Panc1 (cell line): ENCODE data around the gene LIPI. TPM values are rescaled to one million over a fixed set of nuclear protein-coding genes. Genes with fewer than 3 reads are reported as not detected.

Source experiments
- ATAC-seq: fragments of 200-7000 bp; cut with Tn5 transposase; 2 replicates; pipeline ENCODE4 v1.9.1; 2020; ENCODE audit warnings: mild to moderate bottlenecking, moderate library complexity
- BruUV-seq: library from RNA; stranded (reverse); fragments of 400-500 nt; replicated peaks from 2 replicates; lab custom pipeline; 2021; lab: Mats Ljungman, UMichigan
- CTCF ChIA-PET: fragments of 300-600 bp; sonication (Branson Sonifier 250); formaldehyde crosslinking; loops from one replicate; lab custom pipeline; 2022; ENCODE audit warnings: antibody characterized with exemption; lab: Charles Lee
- POLR2A ChIA-PET: fragments of 300-600 bp; sonication (Branson Sonifier 250); formaldehyde crosslinking; loops from one replicate; lab custom pipeline; 2022; ENCODE audit warnings: antibody characterized with exemption; lab: Charles Lee
- DNase-seq: peaks from one replicate; pipeline ENCODE4 v3.0.0-alpha.2; 2010; ENCODE audit warnings: low read depth, low spot score
- H3K27ac ChIP-seq: 2 replicates; pipeline ENCODE4 v1.5.1; 2011; ENCODE audit warnings: mild to moderate bottlenecking, low read length, inconsistent platforms
- H3K27me3 ChIP-seq: fragments of 200-500 bp; sonication (Bioruptor generic); 2 replicates; pipeline ENCODE4 v1.6.0; 2014; ENCODE audit warnings: low read length, inconsistent platforms; ENCODE audit not compliant: control insufficient read depth, insufficient read depth
- H3K36me3 ChIP-seq: fragments of 200-500 bp; sonication (Bioruptor generic); 2 replicates; pipeline ENCODE4 v1.5.1; 2014; ENCODE audit warnings: inconsistent platforms, mild to moderate bottlenecking, low read length, moderate library complexity; ENCODE audit not compliant: control insufficient read depth, insufficient read depth
- H3K4me1 ChIP-seq: 2 replicates; pipeline ENCODE4 v1.5.1; 2011; ENCODE audit warnings: inconsistent platforms, mild to moderate bottlenecking, low read length, moderate library complexity; ENCODE audit not compliant: control insufficient read depth, insufficient read depth
- H3K4me3 ChIP-seq, 2 experiments: 2 replicates each; pipeline ENCODE4 v1.5.1; 2011 to 2012; ENCODE audit warnings: low read depth in 2 of 2, low read length in 2 of 2, mild to moderate bottlenecking in 2 of 2, inconsistent platforms in 1 of 2, moderate library complexity in 1 of 2
- H3K9me3 ChIP-seq: fragments of 200-500 bp; sonication (Bioruptor generic); 2 replicates; pipeline ENCODE4 v1.5.1; 2014; ENCODE audit warnings: low read depth, mild to moderate bottlenecking, inconsistent platforms, low read length, moderate library complexity; ENCODE audit not compliant: control insufficient read depth, insufficient read depth
- CTCF ChIP-seq: fragments of 450-650 bp; IDR thresholded peaks from 2 replicates; pipeline ENCODE4 v1.5.1; 2017; ENCODE audit warnings: mild to moderate bottlenecking
- POLR2AphosphoS5 ChIP-seq: IDR thresholded peaks from 2 replicates; pipeline ENCODE4 v1.6.1; 2012; ENCODE audit warnings: mild to moderate bottlenecking, low read depth, low read length, moderate library complexity
- SIN3A ChIP-seq: IDR thresholded peaks from 2 replicates; pipeline ENCODE4 v1.6.1; 2012; ENCODE audit warnings: low read depth, mild to moderate bottlenecking, low read length, moderate library complexity, borderline replicate concordance; ENCODE audit not compliant: insufficient read depth
- TCF7L2 ChIP-seq: IDR thresholded peaks from 2 replicates; pipeline ENCODE4 v1.6.1; 2011; ENCODE audit warnings: mild to moderate bottlenecking, low read depth, low read length, inconsistent platforms
- in situ Hi-C: cut with HindIII; loops from 2 replicates; pipeline ENCODE4 v1.10.0; 2016; ENCODE audit warnings: low sequenced_read_pairs, low pct_unique_long_range_greater_than_20kb
- intact Hi-C: fragments of 100-400 bp; cut with micrococcal nuclease; formaldehyde crosslinking; loops from one replicate; pipeline ENCODE4 v1.10.0; 2022; ENCODE audit not compliant: unreplicated experiment
- total RNA-seq: library from RNA; stranded (reverse); gene quantifications from one replicate; pipeline ENCODE4 v1.2.1, GENCODE V29; 2021; ENCODE audit not compliant: unreplicated experiment
- TF ChIP-seq, protein P1 (sequence below), 2 experiments: IDR thresholded peaks; 2 replicates each; pipeline ENCODE4 v1.6.1; 2011 to 2012; ENCODE audit warnings: low read depth in 2 of 2, control low read depth in 1 of 2, low read length in 1 of 2, mild to moderate bottlenecking in 1 of 2, moderate library complexity in 1 of 2; ENCODE audit not compliant: insufficient read depth in 1 of 2

The LIPI gene
- total RNA-seq, 1 experiment from 2014 or later, result not detected

- no peak for ATAC-seq
- in situ Hi-C loops (no loop called here), intact Hi-C loops (no loop called here)
- H3K9me3 ChIP-seq, result no peaks in the 10 kb centered on the region
- BruUV-seq, result no TSS peak
- no peak overlapping the region for H3K4me3 ChIP-seq
- TF ChIP-seq SIN3A (no peak), POLR2AphosphoS5 (no peak), CTCF (no peak), TCF7L2 (no peak)
- TF ChIP-seq, protein P1, sequence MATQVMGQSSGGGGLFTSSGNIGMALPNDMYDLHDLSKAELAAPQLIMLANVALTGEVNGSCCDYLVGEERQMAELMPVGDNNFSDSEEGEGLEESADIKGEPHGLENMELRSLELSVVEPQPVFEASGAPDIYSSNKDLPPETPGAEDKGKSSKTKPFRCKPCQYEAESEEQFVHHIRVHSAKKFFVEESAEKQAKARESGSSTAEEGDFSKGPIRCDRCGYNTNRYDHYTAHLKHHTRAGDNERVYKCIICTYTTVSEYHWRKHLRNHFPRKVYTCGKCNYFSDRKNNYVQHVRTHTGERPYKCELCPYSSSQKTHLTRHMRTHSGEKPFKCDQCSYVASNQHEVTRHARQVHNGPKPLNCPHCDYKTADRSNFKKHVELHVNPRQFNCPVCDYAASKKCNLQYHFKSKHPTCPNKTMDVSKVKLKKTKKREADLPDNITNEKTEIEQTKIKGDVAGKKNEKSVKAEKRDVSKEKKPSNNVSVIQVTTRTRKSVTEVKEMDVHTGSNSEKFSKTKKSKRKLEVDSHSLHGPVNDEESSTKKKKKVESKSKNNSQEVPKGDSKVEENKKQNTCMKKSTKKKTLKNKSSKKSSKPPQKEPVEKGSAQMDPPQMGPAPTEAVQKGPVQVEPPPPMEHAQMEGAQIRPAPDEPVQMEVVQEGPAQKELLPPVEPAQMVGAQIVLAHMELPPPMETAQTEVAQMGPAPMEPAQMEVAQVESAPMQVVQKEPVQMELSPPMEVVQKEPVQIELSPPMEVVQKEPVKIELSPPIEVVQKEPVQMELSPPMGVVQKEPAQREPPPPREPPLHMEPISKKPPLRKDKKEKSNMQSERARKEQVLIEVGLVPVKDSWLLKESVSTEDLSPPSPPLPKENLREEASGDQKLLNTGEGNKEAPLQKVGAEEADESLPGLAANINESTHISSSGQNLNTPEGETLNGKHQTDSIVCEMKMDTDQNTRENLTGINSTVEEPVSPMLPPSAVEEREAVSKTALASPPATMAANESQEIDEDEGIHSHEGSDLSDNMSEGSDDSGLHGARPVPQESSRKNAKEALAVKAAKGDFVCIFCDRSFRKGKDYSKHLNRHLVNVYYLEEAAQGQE (IDR thresholded peaks at IDR 0.05; ENCODE audit: insufficient read depth in 1 of 2, low read depth in 2 of 2, low read length in 1 of 2), result no peak
- no peaks in the 10 kb centered on the region for H3K36me3 ChIP-seq
- DNase-seq, result no peak
- ChIA-PET CTCF (no interaction called here), POLR2A (no interaction called here)
- H3K27ac ChIP-seq, result no peak overlapping the region
- no peaks in the 10 kb centered on the region for H3K27me3 ChIP-seq
- no peaks in the 10 kb centered on the region for H3K4me1 ChIP-seq
These were observed 112.8 kb downstream of the LIPI start for GRCh38 chr21:14097881-14098499.

DNA sequence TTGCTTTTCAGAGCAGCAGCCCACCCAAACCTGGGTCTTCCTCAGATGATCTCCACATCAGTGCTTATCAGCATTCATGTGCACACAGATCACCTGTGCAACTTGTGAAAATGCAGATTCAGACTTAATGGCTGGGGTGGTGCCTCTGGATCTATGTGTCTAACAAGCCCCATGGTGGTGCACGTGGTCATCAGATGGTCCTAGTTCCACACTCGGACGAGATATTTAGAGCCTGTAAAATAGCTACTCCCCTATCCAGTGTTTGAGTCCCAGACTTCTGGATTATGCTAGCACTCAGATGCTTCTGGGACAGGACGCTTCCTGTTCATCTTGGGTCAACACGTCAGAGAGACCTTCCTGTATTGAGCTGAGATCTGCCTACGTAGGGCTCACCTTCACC, 114.2 kb downstream of the LIPI start:
- DNase-seq, result no peak
- intact Hi-C loops (no loop called here), in situ Hi-C loops (no loop called here)
- Histone ChIP-seq H3K27me3 (no peaks in the 10 kb centered on the region), H3K4me1 (no peaks in the 10 kb centered on the region), H3K9me3 (no peaks in the 10 kb centered on the region), H3K36me3 (no peaks in the 10 kb centered on the region), H3K4me3 (no peak overlapping the region), H3K27ac (no peak overlapping the region)
- TF ChIP-seq SIN3A (no peak), TCF7L2 (no peak), CTCF (no peak), POLR2AphosphoS5 (no peak)
- TF ChIP-seq, protein P1 (IDR thresholded peaks at IDR 0.05; ENCODE audit: insufficient read depth in 1 of 2, low read depth in 2 of 2, low read length in 1 of 2), result no peak
- ChIA-PET POLR2A (no interaction called here), CTCF (no interaction called here)
- no peak for ATAC-seq
- no TSS peak for BruUV-seq
